ENCODE results near the gene SEC22C.

The SEC22C gene

GRCh38 chr3:42539871-42540714 is 41.7 kb downstream of the SEC22C start:
- Histone ChIP-seq H3K36me3 (ENCODE audit: control insufficient read depth in 5 of 5, insufficient read depth in 5 of 5, low read length in 5 of 5) (no peaks in the 10 kb centered on the region), H3K9me3 (ENCODE audit: control insufficient read depth in 5 of 5, low read length in 5 of 5) (no peaks in the 10 kb centered on the region), H3K27me3 (ENCODE audit: control insufficient read depth in 5 of 5, insufficient read depth in 4 of 5, low read length in 5 of 5) (no peaks in the 10 kb centered on the region), H3K9ac (ENCODE audit: low read length in 5 of 5) (no peak overlapping the region), H3K4me3 (ENCODE audit: low read depth in 1 of 5, low read length in 5 of 5) (no peak overlapping the region), H3K4me1 (ENCODE audit: control insufficient read depth in 5 of 5, insufficient read depth in 5 of 5, low read length in 5 of 5) (peaks cover 0 to 33% (median 16%) of the 10 kb centered on the region in 5 donors), H3K27ac (ENCODE audit: low read depth, low read length) (no peak overlapping the region)

GRCh38 chr3:42537350-42537749 is 44.4 kb downstream of the SEC22C start:
- H3K27me3 ChIP-seq (ENCODE audit: control insufficient read depth in 5 of 5, insufficient read depth in 4 of 5, low read length in 5 of 5) = no peaks in the 10 kb centered on the region
- H3K4me3 ChIP-seq (ENCODE audit: low read depth in 1 of 5, low read length in 5 of 5) = no peak overlapping the region
- peaks cover 0 to 4% (median 0%) of the 10 kb centered on the region in 5 donors for H3K36me3 ChIP-seq (ENCODE audit: control insufficient read depth in 5 of 5, insufficient read depth in 5 of 5, low read length in 5 of 5)
- H3K9ac ChIP-seq (ENCODE audit: low read length in 5 of 5) = no peak overlapping the region
- no peak overlapping the region for H3K27ac ChIP-seq (ENCODE audit: low read depth, low read length)
- H3K4me1 ChIP-seq (ENCODE audit: control insufficient read depth in 5 of 5, insufficient read depth in 5 of 5, low read length in 5 of 5) = peaks cover 0 to 29% (median 16%) of the 10 kb centered on the region in 5 donors
- no peaks in the 10 kb centered on the region for H3K9me3 ChIP-seq (ENCODE audit: control insufficient read depth in 5 of 5, low read length in 5 of 5)

- no peak overlapping the region for H3K4me3 ChIP-seq (ENCODE audit: low read depth in 1 of 5, low read length in 5 of 5)
- H3K4me1 ChIP-seq (ENCODE audit: control insufficient read depth in 5 of 5, insufficient read depth in 5 of 5, low read length in 5 of 5) = peaks cover 0 to 27% (median 16%) of the 10 kb centered on the region in 5 donors
- no peak overlapping the region for H3K27ac ChIP-seq (ENCODE audit: low read depth, low read length)
- H3K9me3 ChIP-seq (ENCODE audit: control insufficient read depth in 5 of 5, low read length in 5 of 5) = no peaks in the 10 kb centered on the region
- no peaks in the 10 kb centered on the region for H3K27me3 ChIP-seq (ENCODE audit: control insufficient read depth in 5 of 5, insufficient read depth in 4 of 5, low read length in 5 of 5)
- peaks cover 0 to 13% (median 3%) of the 10 kb centered on the region in 5 donors for H3K36me3 ChIP-seq (ENCODE audit: control insufficient read depth in 5 of 5, insufficient read depth in 5 of 5, low read length in 5 of 5)
- H3K9ac ChIP-seq (ENCODE audit: low read length in 5 of 5) = no peak overlapping the region
Observed at GRCh38 chr3:42535981-42536784, 45.6 kb downstream of the SEC22C start.

- peaks cover 0 to 13% (median 3%) of the 10 kb centered on the region in 5 donors for H3K36me3 ChIP-seq (ENCODE audit: control insufficient read depth in 5 of 5, insufficient read depth in 5 of 5, low read length in 5 of 5)
- H3K4me3 ChIP-seq (ENCODE audit: low read depth in 1 of 5, low read length in 5 of 5) = no peak overlapping the region
- H3K27ac ChIP-seq (ENCODE audit: low read depth, low read length) = no peak overlapping the region
Observed at GRCh38 chr3:42533161-42533897, 48.4 kb downstream of the SEC22C start.

GRCh38 chr3:42532229-42532628 is 49.5 kb downstream of the SEC22C start:
- no peak overlapping the region for H3K9ac ChIP-seq (ENCODE audit: low read length in 5 of 5)
- no peak overlapping the region for H3K27ac ChIP-seq (ENCODE audit: low read depth, low read length)
- no peaks in the 10 kb centered on the region for H3K9me3 ChIP-seq (ENCODE audit: control insufficient read depth in 5 of 5, low read length in 5 of 5)
- no peak overlapping the region for H3K4me3 ChIP-seq (ENCODE audit: low read depth in 1 of 5, low read length in 5 of 5)
- H3K4me1 ChIP-seq (ENCODE audit: control insufficient read depth in 5 of 5, insufficient read depth in 5 of 5, low read length in 5 of 5) = peaks cover 0 to 27% (median 14%) of the 10 kb centered on the region in 5 donors
- H3K36me3 ChIP-seq (ENCODE audit: control insufficient read depth in 5 of 5, insufficient read depth in 5 of 5, low read length in 5 of 5) = peaks cover 0 to 17% (median 5%) of the 10 kb centered on the region in 5 donors
- H3K27me3 ChIP-seq (ENCODE audit: control insufficient read depth in 5 of 5, insufficient read depth in 4 of 5, low read length in 5 of 5) = no peaks in the 10 kb centered on the region

More at GRCh38 chr3:42533161-42533897, 48.4 kb downstream of the SEC22C start:
- H3K4me1 ChIP-seq (ENCODE audit: control insufficient read depth in 5 of 5, insufficient read depth in 5 of 5, low read length in 5 of 5) = peaks cover 0 to 31% (median 18%) of the 10 kb centered on the region in 5 donors
- no peak overlapping the region for H3K9ac ChIP-seq (ENCODE audit: low read length in 5 of 5)
- H3K9me3 ChIP-seq (ENCODE audit: control insufficient read depth in 5 of 5, low read length in 5 of 5) = no peaks in the 10 kb centered on the region
- H3K27me3 ChIP-seq (ENCODE audit: control insufficient read depth in 5 of 5, insufficient read depth in 4 of 5, low read length in 5 of 5) = no peaks in the 10 kb centered on the region

- Histone ChIP-seq H3K27ac (ENCODE audit: low read depth, low read length) (no peak overlapping the region), H3K4me3 (ENCODE audit: low read depth in 1 of 5, low read length in 5 of 5) (no peak overlapping the region), H3K9ac (ENCODE audit: low read length in 5 of 5) (no peak overlapping the region), H3K9me3 (ENCODE audit: control insufficient read depth in 5 of 5, low read length in 5 of 5) (no peaks in the 10 kb centered on the region), H3K27me3 (ENCODE audit: control insufficient read depth in 5 of 5, insufficient read depth in 4 of 5, low read length in 5 of 5) (no peaks in the 10 kb centered on the region), H3K36me3 (ENCODE audit: control insufficient read depth in 5 of 5, insufficient read depth in 5 of 5, low read length in 5 of 5) (peaks cover 0 to 22% (median 6%) of the 10 kb centered on the region in 5 donors), H3K4me1 (ENCODE audit: control insufficient read depth in 5 of 5, insufficient read depth in 5 of 5, low read length in 5 of 5) (peaks cover 0 to 26% (median 12%) of the 10 kb centered on the region in 5 donors)
Observed at GRCh38 chr3:42531470-42531869, 50.3 kb downstream of the SEC22C start.

DNA sequence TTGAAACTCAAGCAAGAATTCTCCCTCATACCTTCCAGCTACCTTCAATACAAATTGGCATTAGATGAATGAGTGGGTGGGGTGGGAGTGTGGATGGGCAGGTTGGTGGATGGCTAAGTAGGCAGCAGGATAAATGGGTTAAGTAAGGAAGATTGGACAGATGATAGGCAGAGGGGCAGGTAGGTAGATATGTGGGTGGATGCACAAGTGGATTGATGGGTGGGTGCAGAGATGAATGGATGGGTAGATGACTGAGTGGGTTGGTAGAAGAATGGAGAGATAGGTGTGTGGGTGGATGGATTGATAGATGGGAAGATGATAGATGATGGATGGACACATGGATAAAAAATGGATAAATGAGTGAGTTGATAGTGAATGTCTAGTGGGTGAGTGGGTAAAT is 51.7 kb downstream of the SEC22C start:
- no peak overlapping the region for H3K27ac ChIP-seq (ENCODE audit: low read depth, low read length)
- no peak overlapping the region for H3K4me3 ChIP-seq (ENCODE audit: low read depth in 1 of 5, low read length in 5 of 5)
- H3K36me3 ChIP-seq (ENCODE audit: control insufficient read depth in 5 of 5, insufficient read depth in 5 of 5, low read length in 5 of 5) = peaks cover 0 to 22% (median 6%) of the 10 kb centered on the region in 5 donors
- no peaks in the 10 kb centered on the region for H3K9me3 ChIP-seq (ENCODE audit: control insufficient read depth in 5 of 5, low read length in 5 of 5)
- H3K4me1 ChIP-seq (ENCODE audit: control insufficient read depth in 5 of 5, insufficient read depth in 5 of 5, low read length in 5 of 5) = peaks cover 0 to 32% (median 15%) of the 10 kb centered on the region in 5 donors
- no peaks in the 10 kb centered on the region for H3K27me3 ChIP-seq (ENCODE audit: control insufficient read depth in 5 of 5, insufficient read depth in 4 of 5, low read length in 5 of 5)
- H3K9ac ChIP-seq (ENCODE audit: low read length in 5 of 5) = no peak overlapping the region

DNA sequence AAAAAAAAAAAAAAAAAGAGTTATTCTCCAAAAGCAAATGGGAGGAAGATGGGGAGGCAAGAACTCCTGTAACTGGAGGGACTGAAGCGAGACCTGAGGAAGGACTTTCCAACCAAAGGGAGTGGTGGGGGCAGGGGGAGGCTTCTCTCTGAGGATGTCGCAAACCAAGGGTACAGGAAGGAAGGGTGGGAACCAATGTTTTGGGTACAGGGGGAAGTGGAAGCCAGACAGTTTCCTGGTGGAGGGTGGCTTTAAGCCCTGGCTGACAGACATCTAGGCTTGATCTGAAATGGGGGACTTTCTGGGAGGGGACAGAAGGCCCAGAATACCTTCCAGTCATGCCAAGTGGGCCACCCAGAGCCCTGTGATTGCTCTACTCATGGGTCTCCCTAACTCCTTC is 52.3 kb downstream of the SEC22C start:
- no peaks in the 10 kb centered on the region for H3K27me3 ChIP-seq (ENCODE audit: control insufficient read depth in 5 of 5, insufficient read depth in 4 of 5, low read length in 5 of 5)
- H3K9ac ChIP-seq (ENCODE audit: low read length in 5 of 5) = no peak overlapping the region
- peak overlapping the region in 1 of 5 donors; percentile 11 for H3K4me3 ChIP-seq (ENCODE audit: low read depth in 1 of 5, low read length in 5 of 5)
- peaks cover 0 to 37% (median 15%) of the 10 kb centered on the region in 5 donors for H3K4me1 ChIP-seq (ENCODE audit: control insufficient read depth in 5 of 5, insufficient read depth in 5 of 5, low read length in 5 of 5)
- H3K27ac ChIP-seq (ENCODE audit: low read depth, low read length) = no peak overlapping the region
- peaks cover 0 to 22% (median 5%) of the 10 kb centered on the region in 5 donors for H3K36me3 ChIP-seq (ENCODE audit: control insufficient read depth in 5 of 5, insufficient read depth in 5 of 5, low read length in 5 of 5)
- H3K9me3 ChIP-seq (ENCODE audit: control insufficient read depth in 5 of 5, low read length in 5 of 5) = no peaks in the 10 kb centered on the region

DNA sequence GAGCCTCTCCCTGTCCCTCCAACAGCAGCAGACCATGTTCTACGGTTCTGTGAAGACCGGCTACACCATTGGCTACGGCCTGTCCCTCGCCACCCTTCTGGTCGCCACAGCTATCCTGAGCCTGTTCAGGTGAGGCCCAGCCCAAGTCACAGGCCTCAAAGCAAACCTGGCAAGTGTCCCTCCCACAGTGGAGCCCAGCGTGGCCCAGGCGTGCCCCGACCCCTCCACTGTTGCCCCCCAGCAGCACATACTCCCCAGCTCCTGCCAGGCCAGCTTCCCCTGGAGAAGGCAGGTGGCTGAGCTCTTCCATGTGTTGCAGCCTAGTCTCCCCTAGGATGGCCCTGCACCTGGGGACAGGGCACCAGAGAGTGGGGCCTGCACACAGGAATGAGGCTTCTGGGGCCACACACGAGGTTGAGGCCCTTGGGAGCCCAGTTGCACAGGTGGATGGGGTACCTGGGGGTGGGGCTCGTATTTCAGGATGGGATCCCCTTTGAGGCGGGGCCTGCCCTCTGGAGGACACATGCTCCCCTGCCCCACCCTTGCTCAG is 54.3 kb downstream of the SEC22C start:
- H3K27me3 ChIP-seq (ENCODE audit: control insufficient read depth in 5 of 5, insufficient read depth in 4 of 5, low read length in 5 of 5) = no peaks in the 10 kb centered on the region
- H3K9me3 ChIP-seq (ENCODE audit: control insufficient read depth in 5 of 5, low read length in 5 of 5) = no peaks in the 10 kb centered on the region
- H3K27ac ChIP-seq (ENCODE audit: low read depth, low read length) = no peak overlapping the region
- no peak overlapping the region for H3K9ac ChIP-seq (ENCODE audit: low read length in 5 of 5)
- H3K4me1 ChIP-seq (ENCODE audit: control insufficient read depth in 5 of 5, insufficient read depth in 5 of 5, low read length in 5 of 5) = peaks cover 0 to 40% (median 15%) of the 10 kb centered on the region in 5 donors
- no peak overlapping the region for H3K4me3 ChIP-seq (ENCODE audit: low read depth in 1 of 5, low read length in 5 of 5)
- H3K36me3 ChIP-seq (ENCODE audit: control insufficient read depth in 5 of 5, insufficient read depth in 5 of 5, low read length in 5 of 5) = peaks cover 0 to 18% (median 11%) of the 10 kb centered on the region in 5 donors

All from subcutaneous abdominal adipose tissue (tissue), 5 donors.